H9 (cell line): ENCODE data around the gene CDKL4. TPM values are rescaled to one million over a fixed set of nuclear protein-coding genes. Genes with fewer than 3 reads are reported as not detected.

Experiments
- DNase-seq: peaks from one replicate; pipeline ENCODE4 v3.0.0-alpha.2; 2017
- H2AFZ ChIP-seq: one replicate; pipeline ENCODE4 v1.6.1; 2013; ENCODE audit warnings: mild to moderate bottlenecking, low read length, control low read depth, moderate library complexity
- H2AK5ac ChIP-seq: 2 replicates; pipeline ENCODE4 v1.6.1; 2013; ENCODE audit warnings: low read length, control low read depth, mixed read lengths; ENCODE audit not compliant: insufficient read length
- H2BK120ac ChIP-seq: one replicate; pipeline ENCODE4 v1.6.1; 2013; ENCODE audit warnings: low read depth, mild to moderate bottlenecking, low read length, control low read depth, inconsistent platforms; ENCODE audit not compliant: poor library complexity, severe bottlenecking
- H2BK12ac ChIP-seq: 2 replicates; pipeline ENCODE4 v1.6.1; 2013; ENCODE audit warnings: low read length, control low read depth, mixed read lengths, low read depth; ENCODE audit not compliant: insufficient read length
- H2BK15ac ChIP-seq: 2 replicates; pipeline ENCODE4 v1.6.1; 2013; ENCODE audit warnings: low read depth, low read length, control low read depth
- H2BK20ac ChIP-seq: one replicate; pipeline ENCODE4 v1.6.1; 2013; ENCODE audit warnings: low read depth, mild to moderate bottlenecking, low read length, control low read depth, inconsistent platforms; ENCODE audit not compliant: poor library complexity, severe bottlenecking
- H2BK5ac ChIP-seq: 2 replicates; pipeline ENCODE4 v1.6.1; 2013; ENCODE audit warnings: low read length, control low read depth, mixed read lengths; ENCODE audit not compliant: insufficient read length
- H3K14ac ChIP-seq: 2 replicates; pipeline ENCODE4 v1.6.1; 2013; ENCODE audit warnings: low read length, control low read depth; ENCODE audit not compliant: insufficient read depth
- H3K18ac ChIP-seq: 2 replicates; pipeline ENCODE4 v1.6.1; 2013; ENCODE audit warnings: low read depth, mild to moderate bottlenecking, mixed read lengths, low read length, control low read depth; ENCODE audit not compliant: insufficient read length
- H3K23ac ChIP-seq: 2 replicates; pipeline ENCODE4 v1.6.1; 2013; ENCODE audit warnings: low read length, control low read depth, mixed read lengths, low read depth; ENCODE audit not compliant: insufficient read length
- H3K23me2 ChIP-seq: 2 replicates; pipeline ENCODE4 v1.6.1; 2013; ENCODE audit warnings: low read depth, mild to moderate bottlenecking, mixed read lengths, low read length, control low read depth; ENCODE audit not compliant: insufficient read length, poor library complexity, severe bottlenecking
- H3K27ac ChIP-seq: 2 replicates; pipeline ENCODE4 v1.5.1; 2013; ENCODE audit warnings: low read length, control low read depth, mixed read lengths, low read depth; ENCODE audit not compliant: insufficient read length
- H3K27me3 ChIP-seq: 2 replicates; pipeline ENCODE4 v1.6.1; 2013; ENCODE audit warnings: low read length, control low read depth, inconsistent platforms; ENCODE audit not compliant: insufficient read depth
- H3K4ac ChIP-seq: 2 replicates; pipeline ENCODE4 v1.6.1; 2013; ENCODE audit warnings: low read depth, mild to moderate bottlenecking, control low read depth, inconsistent platforms, low read length, moderate library complexity
- H3K4me1 ChIP-seq: 2 replicates; pipeline ENCODE4 v1.6.1; 2013; ENCODE audit warnings: low read length, control low read depth, inconsistent platforms; ENCODE audit not compliant: insufficient read depth
- H3K4me2 ChIP-seq: 2 replicates; pipeline ENCODE4 v1.6.1; 2013; ENCODE audit warnings: low read length, control low read depth, mixed read lengths; ENCODE audit not compliant: insufficient read length, insufficient read depth
- H3K56ac ChIP-seq: 2 replicates; pipeline ENCODE4 v1.6.1; 2013; ENCODE audit warnings: low read depth, mild to moderate bottlenecking, mixed read lengths, low read length, control low read depth; ENCODE audit not compliant: insufficient read length
- H3K79me1 ChIP-seq: 2 replicates; pipeline ENCODE4 v1.6.1; 2013; ENCODE audit warnings: low read depth, mild to moderate bottlenecking, moderate library complexity, low read length, control low read depth, inconsistent platforms; ENCODE audit not compliant: insufficient read depth, poor library complexity, severe bottlenecking
- H3K79me2 ChIP-seq: 2 replicates; pipeline ENCODE4 v1.6.1; 2013; ENCODE audit warnings: low read length, control low read depth, inconsistent platforms; ENCODE audit not compliant: insufficient read depth
- H3K9ac ChIP-seq: 2 replicates; pipeline ENCODE4 v1.6.1; 2013; ENCODE audit warnings: low read length, control low read depth, mixed read lengths; ENCODE audit not compliant: insufficient read length; ENCODE audit errors: extremely low read depth
- H3K9me3 ChIP-seq: one replicate; pipeline ENCODE4 v1.6.1; 2013; ENCODE audit warnings: low read depth, low read length, inconsistent platforms; ENCODE audit not compliant: control insufficient read depth
- H3T11ph ChIP-seq: one replicate; pipeline ENCODE4 v1.6.1; 2013; ENCODE audit warnings: mild to moderate bottlenecking, low read length, control low read depth, inconsistent platforms
- H4K20me1 ChIP-seq: one replicate; pipeline ENCODE4 v1.6.1; 2013; ENCODE audit not compliant: control insufficient read depth, insufficient read length, insufficient read depth
- H4K5ac ChIP-seq: 2 replicates; pipeline ENCODE4 v1.6.1; 2013; ENCODE audit warnings: low read depth, mild to moderate bottlenecking, mixed read lengths, low read length, control low read depth; ENCODE audit not compliant: insufficient read length
- H4K8ac ChIP-seq: replicated peaks from 2 replicates; pipeline ENCODE4 v1.6.1; 2013; ENCODE audit warnings: low read length, control low read depth, mixed read lengths, low read depth; ENCODE audit not compliant: insufficient read length
- H4K91ac ChIP-seq: 2 replicates; pipeline ENCODE4 v1.6.1; 2013; ENCODE audit warnings: low read depth, mild to moderate bottlenecking, moderate library complexity, mixed read lengths, low read length, control low read depth; ENCODE audit not compliant: insufficient read length
- H3K27ac Mint-ChIP-seq, 3 experiments: 2 replicates in 2 of 3; 3 replicates in 1 of 3; pipeline ENCODE4 v1.8.0; 2020 to 2021; ENCODE audit warnings: mixed read lengths in 3 of 3, mild to moderate bottlenecking in 1 of 3, moderate library complexity in 1 of 3
- H3K27me3 Mint-ChIP-seq: 2 replicates; pipeline ENCODE4 v1.8.0; 2021; ENCODE audit warnings: low read depth, mild to moderate bottlenecking, moderate library complexity, mixed read lengths
- H3K36me3 Mint-ChIP-seq, 3 experiments: 2 replicates in 2 of 3; 3 replicates in 1 of 3; pipeline ENCODE4 v1.8.0; 2020 to 2021; ENCODE audit warnings: low read depth in 3 of 3, mixed read lengths in 3 of 3; ENCODE audit not compliant: insufficient read depth in 1 of 3
- H3K4me1 Mint-ChIP-seq, 2 experiments: 2 replicates each; pipeline ENCODE4 v1.8.0; 2020; ENCODE audit warnings: mixed read lengths in 2 of 2
- H3K4me3 Mint-ChIP-seq, 2 experiments: 2 replicates in 1 of 2; 3 replicates in 1 of 2; pipeline ENCODE4 v1.8.0; 2020 to 2021; ENCODE audit warnings: mild to moderate bottlenecking in 2 of 2, mixed read lengths in 2 of 2, moderate library complexity in 1 of 2
- H3K9me3 Mint-ChIP-seq, 2 experiments: 2 replicates in 1 of 2; 3 replicates in 1 of 2; pipeline ENCODE4 v1.8.0; 2020; ENCODE audit warnings: mild to moderate bottlenecking in 2 of 2, mixed read lengths in 2 of 2, moderate library complexity in 1 of 2
- CTCF ChIP-seq: fragments of 200-600 bp; sonication (generic); conservative IDR thresholded peaks from 3 replicates; pipeline ENCODE4 v1.8.0; 2021; ENCODE audit warnings: antibody characterized with exemption, mild to moderate bottlenecking
- WGBS: extraction: QIAGEN DNeasy Blood & Tissue Kit; methylation state at CpG from one replicate; pipeline ENCODE4 v1.1.7; 2013; ENCODE audit warnings: missing lambda C conversion rate, low lambda C conversion rate, mixed read lengths; ENCODE audit not compliant: insufficient read length; ENCODE audit errors: extremely low coverage; 5-methylcytosine and 5-hydroxymethylcytosine counted together
- total RNA-seq: library from RNA; stranded (reverse); gene quantifications from 2 replicates; pipeline ENCODE4 v1.2.1, GENCODE V29; 2021

Gene CDKL4
- total RNA-seq, 1 experiment from 2014 or later, result not detected

GRCh38 chr2:39181297-39181696 lies 62.5 kb downstream of the CDKL4 start:
- no peak overlapping the region for H4K8ac ChIP-seq
- H3K9me3 ChIP-seq, result no peaks in the 10 kb centered on the region
- no CpG with 5 or more reads among the region's 2 CpGs for WGBS
- no peak for DNase-seq
- H3K79me2 ChIP-seq, result no peaks in the 10 kb centered on the region
- H4K5ac ChIP-seq, result no peak overlapping the region
- no peaks in the 10 kb centered on the region for H4K20me1 ChIP-seq
- H3K56ac ChIP-seq, result no peak overlapping the region
- H3K18ac ChIP-seq, result no peak overlapping the region
- no peaks in the 10 kb centered on the region for H3K23me2 ChIP-seq
- no peaks in the 10 kb centered on the region; the same call in 1 of the 2 replicates for H3K27me3 Mint-ChIP-seq
- no peaks in the 10 kb centered on the region; a peak in 1 of 5 replicates for H3K9me3 Mint-ChIP-seq
- no peak overlapping the region for H2BK120ac ChIP-seq
- H2BK15ac ChIP-seq, result no peak overlapping the region
- H3K14ac ChIP-seq, result no peak overlapping the region
- no peak overlapping the region for H3K23ac ChIP-seq
- no peak overlapping the region for H3K4me3 Mint-ChIP-seq
- TF ChIP-seq CTCF, result no peak
- H3T11ph ChIP-seq, result no peak overlapping the region
- no peak overlapping the region for H4K91ac ChIP-seq
- H3K9ac ChIP-seq, result no peak overlapping the region
- peaks cover 2 to 8% of the 10 kb centered on the region in 2 experiments for H3K4me1 Mint-ChIP-seq
- no peak overlapping the region for H3K4me2 ChIP-seq
- no peaks in the 10 kb centered on the region for H3K79me1 ChIP-seq
- no peak overlapping the region for H2BK5ac ChIP-seq
- no peak overlapping the region for H2AFZ ChIP-seq
- no peaks in the 10 kb centered on the region for H3K4me1 ChIP-seq
- no peak overlapping the region for H2BK20ac ChIP-seq
- no peak overlapping the region for H2BK12ac ChIP-seq
- no peaks in the 10 kb centered on the region for H3K27me3 ChIP-seq
- H2AK5ac ChIP-seq, result no peak overlapping the region
- no peak overlapping the region for H3K4ac ChIP-seq
- H3K36me3 Mint-ChIP-seq, result no peaks in the 10 kb centered on the region
- no peak overlapping the region for H3K27ac ChIP-seq
- no peak overlapping the region for H3K27ac Mint-ChIP-seq
